ENCODE results near the gene MAU2.
"Not testable (repeated sequence)": the region's sequence is repeated elsewhere in the genome, so short reads cannot be mapped to it uniquely, and the experiment has no call there.

The MAU2 gene

GRCh38 chr19:19345970-19346369 lies 25.3 kb downstream of the MAU2 start:
- no peaks in the 10 kb centered on the region for H3K9me3 Mint-ChIP-seq
- peaks cover 31% of the 10 kb centered on the region for H3K36me3 Mint-ChIP-seq
- no peak for DNase-seq (ENCODE audit: low spot score in 2 of 2)
- H3K27me3 Mint-ChIP-seq: no peaks in the 10 kb centered on the region
- H3K4me3 Mint-ChIP-seq: no peak overlapping the region
- no peak for ATAC-seq (ENCODE audit: low read depth)
- no peak overlapping the region for H3K27ac Mint-ChIP-seq
- H3K4me1 Mint-ChIP-seq: no peaks in the 10 kb centered on the region

DNA sequence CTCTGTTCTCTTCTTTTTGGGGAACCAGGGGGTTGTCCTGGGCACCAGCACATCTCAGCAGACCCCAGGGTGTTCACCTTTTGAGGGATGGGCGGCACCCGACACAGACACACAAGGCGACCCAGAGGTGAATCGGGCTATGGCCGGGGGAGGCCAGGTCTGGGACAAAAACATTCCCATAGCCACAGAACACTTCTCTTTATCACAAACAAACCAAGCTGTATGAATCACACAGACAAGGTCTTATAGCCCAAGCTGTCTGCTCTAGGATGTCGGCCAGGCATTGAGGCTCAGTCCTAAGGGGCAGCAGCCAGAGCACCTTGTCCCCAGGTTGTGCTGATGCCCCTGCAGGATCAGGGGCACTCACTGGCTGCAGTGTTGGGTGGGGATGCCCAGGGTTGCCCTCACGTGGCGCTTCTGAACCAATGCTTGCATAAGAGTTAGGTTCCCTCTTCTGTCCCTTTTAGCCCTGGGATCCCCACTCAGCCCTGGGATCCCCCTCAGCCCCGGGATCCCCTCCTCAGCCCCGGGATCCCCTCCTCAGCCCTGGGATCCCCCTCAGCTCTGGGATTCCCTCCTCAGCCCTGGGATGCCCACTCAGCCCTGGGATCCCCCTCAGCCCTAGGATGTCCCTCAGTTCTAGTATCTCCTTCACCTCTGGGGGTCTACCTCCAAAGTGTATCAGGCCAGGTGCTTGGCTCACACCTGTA lies 26.9 kb downstream of the MAU2 start:
- H3K36me3 Mint-ChIP-seq: peaks cover 35% of the 10 kb centered on the region
- no peak for DNase-seq (ENCODE audit: low spot score in 2 of 2)
- H3K27ac Mint-ChIP-seq: no peak overlapping the region
- no peaks in the 10 kb centered on the region for H3K27me3 Mint-ChIP-seq
- H3K9me3 Mint-ChIP-seq: no peaks in the 10 kb centered on the region
- ATAC-seq (ENCODE audit: low read depth): no peak
- H3K4me1 Mint-ChIP-seq: no peaks in the 10 kb centered on the region
- no peak overlapping the region for H3K4me3 Mint-ChIP-seq

DNA sequence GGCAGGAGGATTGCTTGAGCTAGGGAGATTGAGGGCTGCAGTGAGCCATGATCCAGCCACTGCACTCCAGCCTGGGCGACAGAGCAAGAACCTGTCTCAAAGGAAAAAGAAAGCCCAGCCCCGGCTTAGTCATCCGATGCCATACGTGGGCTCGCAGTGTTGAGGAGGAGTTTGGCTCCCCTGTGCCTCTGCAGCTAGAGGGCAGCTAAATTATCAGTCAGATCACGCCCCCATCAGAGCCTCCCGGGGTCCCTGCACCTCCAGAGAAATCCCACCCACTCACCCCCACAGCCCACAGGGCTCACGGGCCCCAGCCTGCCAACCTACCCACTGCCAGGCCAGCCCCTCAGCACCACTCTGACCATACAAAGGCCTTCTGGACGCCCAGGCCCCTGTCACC lies 27.6 kb downstream of the MAU2 start:
- Mint-ChIP-seq H3K27me3 (no peaks in the 10 kb centered on the region), H3K36me3 (peaks cover 38% of the 10 kb centered on the region), H3K27ac (no peak overlapping the region), H3K4me1 (no peaks in the 10 kb centered on the region), H3K4me3 (no peak overlapping the region), H3K9me3 (no peaks in the 10 kb centered on the region)
- ATAC-seq (ENCODE audit: low read depth): no peak
- no peak for DNase-seq (ENCODE audit: low spot score in 2 of 2)

DNA sequence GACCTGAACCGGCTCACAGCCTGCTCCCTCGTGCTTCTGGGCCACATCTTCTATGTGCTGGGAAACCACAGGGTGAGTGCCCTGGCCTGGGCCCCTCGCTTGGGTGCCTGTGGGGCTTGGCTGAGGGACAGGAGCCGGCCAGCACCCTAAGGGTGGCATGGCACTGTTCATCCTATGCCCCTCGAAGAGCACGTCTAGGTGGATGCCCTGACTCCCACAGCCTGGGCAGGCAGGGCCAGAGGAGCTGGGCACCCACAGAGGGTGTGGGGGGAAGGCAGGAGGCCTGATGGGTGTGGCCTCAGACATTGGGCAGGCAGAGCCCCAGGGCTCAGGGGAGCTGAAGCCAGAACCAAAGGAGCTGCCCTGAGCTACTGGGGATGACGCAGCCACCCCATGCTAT lies 28.7 kb downstream of the MAU2 start:
- Mint-ChIP-seq H3K27ac (peak overlapping the region; percentile 68), H3K4me1 (no peaks in the 10 kb centered on the region), H3K27me3 (no peaks in the 10 kb centered on the region), H3K4me3 (no peak overlapping the region), H3K36me3 (peaks cover 30% of the 10 kb centered on the region), H3K9me3 (no peaks in the 10 kb centered on the region)
- no peak for ATAC-seq (ENCODE audit: low read depth)
- DNase-seq (ENCODE audit: low spot score in 2 of 2): no peak

DNA sequence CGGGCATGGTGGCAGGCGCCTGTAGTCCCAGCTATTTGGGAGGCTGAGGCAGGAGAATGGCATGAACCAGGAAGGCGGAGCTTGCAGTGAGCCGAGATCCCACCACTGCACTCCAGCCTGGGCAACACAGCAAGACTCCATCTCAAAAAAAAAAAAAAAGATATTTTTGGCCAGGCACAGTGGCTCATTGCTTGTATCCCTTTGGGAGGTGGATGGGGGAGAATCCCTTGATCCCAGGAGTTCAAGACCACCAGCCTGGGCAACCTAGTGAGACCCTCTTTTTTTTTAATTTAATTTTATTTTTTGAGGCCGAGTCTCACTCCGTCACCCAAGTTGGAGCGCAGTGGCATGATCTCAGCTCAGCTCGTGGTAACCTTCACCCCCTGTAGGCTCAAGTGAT lies 30.1 kb downstream of the MAU2 start:
- H3K36me3 Mint-ChIP-seq: peaks cover 30% of the 10 kb centered on the region
- not testable (repeated sequence) for H3K9me3 Mint-ChIP-seq; DNase-seq (ENCODE audit: low spot score in 2 of 2); ATAC-seq (ENCODE audit: low read depth); H3K27me3 Mint-ChIP-seq; H3K4me3 Mint-ChIP-seq; H3K27ac Mint-ChIP-seq; H3K4me1 Mint-ChIP-seq

GRCh38 chr19:19352823-19353222 lies 32.2 kb downstream of the MAU2 start:
- Mint-ChIP-seq H3K27me3 (no peaks in the 10 kb centered on the region), H3K4me3 (no peak overlapping the region), H3K9me3 (no peaks in the 10 kb centered on the region)

DNA sequence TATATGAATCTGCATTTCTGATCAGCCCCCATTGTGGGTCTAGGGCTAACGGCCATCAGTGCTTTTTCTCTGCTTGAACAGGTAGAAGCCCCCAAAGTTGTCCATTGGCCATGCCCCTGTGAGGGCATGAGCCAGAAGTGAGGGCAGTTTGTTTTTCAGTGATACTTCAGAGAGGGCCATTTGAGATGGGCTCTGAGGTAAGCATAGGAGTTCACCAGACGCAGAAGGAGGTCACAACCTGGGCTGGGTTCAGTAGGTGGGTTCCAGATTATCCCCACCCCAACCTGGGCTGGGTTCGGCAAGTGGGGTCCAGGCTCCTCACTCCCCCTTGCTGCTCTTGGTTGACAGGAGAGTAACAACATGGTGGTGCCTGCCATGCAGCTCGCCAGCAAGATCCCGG lies 33.4 kb downstream of the MAU2 start:
- H3K27me3 Mint-ChIP-seq: no peaks in the 10 kb centered on the region
- no peak overlapping the region for H3K4me3 Mint-ChIP-seq
- H3K9me3 Mint-ChIP-seq: no peaks in the 10 kb centered on the region
- DNase-seq (ENCODE audit: low spot score in 2 of 2) (no peak), ATAC-seq (ENCODE audit: low read depth) (no peak)
- peaks cover 17% of the 10 kb centered on the region for H3K36me3 Mint-ChIP-seq
- no peaks in the 10 kb centered on the region for H3K4me1 Mint-ChIP-seq
- H3K27ac Mint-ChIP-seq: no peak overlapping the region

More at GRCh38 chr19:19352823-19353222, 32.2 kb downstream of the MAU2 start:
- ATAC-seq (ENCODE audit: low read depth) (no peak), DNase-seq (ENCODE audit: low spot score in 2 of 2) (no peak)
- Mint-ChIP-seq H3K36me3 (peaks cover 17% of the 10 kb centered on the region), H3K4me1 (no peaks in the 10 kb centered on the region), H3K27ac (no peak overlapping the region)

DNA sequence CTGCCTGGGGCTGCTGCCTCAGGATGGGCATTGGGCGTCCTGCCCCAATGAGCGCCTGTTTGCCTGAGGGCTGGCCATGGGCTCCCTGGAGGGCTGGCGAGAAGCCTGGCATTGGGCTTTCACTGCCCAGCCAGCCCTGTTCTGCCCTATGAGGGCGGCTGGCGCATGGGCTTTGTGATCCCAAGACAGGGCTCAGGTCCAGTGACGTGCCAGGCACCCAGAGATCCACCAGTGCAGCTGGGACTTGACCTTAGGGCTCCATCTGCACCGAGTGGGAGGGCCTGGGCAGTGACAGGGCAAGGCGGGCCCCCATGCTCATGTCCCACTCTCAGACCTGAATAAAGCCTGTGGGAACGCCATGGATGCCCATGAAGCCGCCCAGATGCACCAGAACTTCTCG lies 34.3 kb downstream of the MAU2 start:
- H3K27ac Mint-ChIP-seq: no peak overlapping the region
- no peak for ATAC-seq (ENCODE audit: low read depth)
- no peak overlapping the region for H3K4me3 Mint-ChIP-seq
- H3K27me3 Mint-ChIP-seq: no peaks in the 10 kb centered on the region
- peaks cover 14% of the 10 kb centered on the region for H3K36me3 Mint-ChIP-seq
- no peaks in the 10 kb centered on the region for H3K9me3 Mint-ChIP-seq
- no peak for DNase-seq (ENCODE audit: low spot score in 2 of 2)
- no peaks in the 10 kb centered on the region for H3K4me1 Mint-ChIP-seq

GRCh38 chr19:19355606-19356139 lies 35.0 kb downstream of the MAU2 start:
- H3K9me3 Mint-ChIP-seq: no peaks in the 10 kb centered on the region
- ATAC-seq (ENCODE audit: low read depth) (no peak), DNase-seq (ENCODE audit: low spot score in 2 of 2) (no peak)
- no peak overlapping the region for H3K4me3 Mint-ChIP-seq
- H3K4me1 Mint-ChIP-seq: no peaks in the 10 kb centered on the region
- no peak overlapping the region for H3K27ac Mint-ChIP-seq
- H3K27me3 Mint-ChIP-seq: no peaks in the 10 kb centered on the region
- H3K36me3 Mint-ChIP-seq: peaks cover 12% of the 10 kb centered on the region

DNA sequence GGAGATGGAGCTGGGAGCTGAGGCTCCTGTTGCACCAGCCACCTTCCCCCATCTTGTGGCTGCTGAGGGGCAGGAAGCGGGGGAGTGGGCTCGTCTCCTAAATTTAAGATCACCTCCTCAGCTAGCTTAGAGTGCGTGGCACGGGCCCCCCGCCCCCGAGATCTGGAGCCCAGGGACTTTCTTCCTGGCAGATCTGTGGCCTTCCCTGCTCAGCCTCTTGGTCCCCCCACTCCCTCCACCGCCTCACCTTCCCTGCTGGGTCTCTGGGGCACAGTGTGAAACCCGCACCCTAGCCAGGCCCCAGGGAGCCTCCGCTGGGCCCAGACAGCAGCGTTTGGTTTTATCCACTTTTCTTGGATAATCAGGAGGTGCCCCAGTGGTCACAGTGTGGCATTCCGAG lies 35.9 kb downstream of the MAU2 start:
- ATAC-seq (ENCODE audit: low read depth) (no peak), DNase-seq (ENCODE audit: low spot score in 2 of 2) (no peak)
- Mint-ChIP-seq H3K9me3 (no peaks in the 10 kb centered on the region), H3K27ac (no peak overlapping the region), H3K27me3 (no peaks in the 10 kb centered on the region), H3K36me3 (peaks cover 12% of the 10 kb centered on the region), H3K4me3 (no peak overlapping the region), H3K4me1 (peaks cover 6% of the 10 kb centered on the region)

DNA sequence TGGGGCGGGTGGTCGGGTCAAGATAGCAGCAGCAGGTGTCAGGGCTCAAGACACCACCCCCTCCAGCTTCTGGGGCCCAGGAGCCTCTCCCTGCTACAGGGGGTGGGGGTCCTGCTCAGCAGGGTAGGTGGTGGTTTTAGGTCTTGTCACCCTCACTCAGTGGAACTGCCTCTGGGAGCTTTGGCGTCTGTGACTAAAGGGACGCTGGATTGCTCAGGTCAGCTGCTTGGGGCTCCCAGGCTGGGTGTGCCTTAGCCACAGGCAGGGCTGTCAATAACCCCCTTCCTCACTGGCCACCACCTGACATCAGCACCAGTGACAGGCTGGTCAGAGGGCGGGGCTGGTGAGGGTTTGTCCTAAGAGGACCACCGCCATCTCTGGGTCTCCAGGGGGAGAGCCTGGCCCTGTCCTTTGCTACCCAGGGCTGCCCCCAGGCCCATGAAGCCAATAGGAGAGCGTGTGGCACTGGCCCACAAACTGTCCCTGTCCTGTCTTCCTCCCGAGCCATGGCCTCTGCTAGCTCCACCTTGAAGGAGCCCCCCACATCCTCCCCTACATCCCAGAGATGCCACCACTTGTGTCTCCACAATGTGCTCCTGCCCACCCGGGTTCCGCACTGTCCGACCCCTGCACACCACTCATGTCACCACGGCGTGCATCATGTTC lies 36.4 kb downstream of the MAU2 start:
- Mint-ChIP-seq H3K36me3 (peaks cover 12% of the 10 kb centered on the region), H3K4me3 (no peak overlapping the region), H3K27ac (no peak overlapping the region), H3K9me3 (no peaks in the 10 kb centered on the region), H3K27me3 (no peaks in the 10 kb centered on the region), H3K4me1 (peaks cover 8% of the 10 kb centered on the region)
- no peak for ATAC-seq (ENCODE audit: low read depth)
- no peak for DNase-seq (ENCODE audit: low spot score in 2 of 2)

- H3K4me3 Mint-ChIP-seq: peak overlapping the region; percentile 67
- DNase-seq (ENCODE audit: low spot score in 2 of 2) (peak; percentile 61 to 62), ATAC-seq (ENCODE audit: low read depth) (peak; percentile 61)
- H3K27ac Mint-ChIP-seq: peak overlapping the region; percentile 78
- H3K27me3 Mint-ChIP-seq: no peaks in the 10 kb centered on the region
- peaks cover 2% of the 10 kb centered on the region for H3K36me3 Mint-ChIP-seq
- H3K4me1 Mint-ChIP-seq: peaks cover 17% of the 10 kb centered on the region
- H3K9me3 Mint-ChIP-seq: no peaks in the 10 kb centered on the region
Observed at GRCh38 chr19:19361075-19361594, 40.5 kb downstream of the MAU2 start.

GRCh38 chr19:19362075-19362474 lies 41.4 kb downstream of the MAU2 start:
- DNase-seq (ENCODE audit: low spot score in 2 of 2) (no peak), ATAC-seq (ENCODE audit: low read depth) (no peak)
- Mint-ChIP-seq H3K4me1 (peaks cover 19% of the 10 kb centered on the region), H3K27ac (no peak overlapping the region), H3K36me3 (peaks cover 2% of the 10 kb centered on the region), H3K4me3 (peak overlapping the region; percentile 71), H3K27me3 (no peaks in the 10 kb centered on the region), H3K9me3 (no peaks in the 10 kb centered on the region)

Measured in memory B cell (primary cell).